ENCODE data around the gene TMEM120B.
"Not testable (repeated sequence)": the region's sequence is repeated elsewhere in the genome, so short reads cannot be mapped to it uniquely, and the experiment has no call there.

TMEM120B gene

DNA sequence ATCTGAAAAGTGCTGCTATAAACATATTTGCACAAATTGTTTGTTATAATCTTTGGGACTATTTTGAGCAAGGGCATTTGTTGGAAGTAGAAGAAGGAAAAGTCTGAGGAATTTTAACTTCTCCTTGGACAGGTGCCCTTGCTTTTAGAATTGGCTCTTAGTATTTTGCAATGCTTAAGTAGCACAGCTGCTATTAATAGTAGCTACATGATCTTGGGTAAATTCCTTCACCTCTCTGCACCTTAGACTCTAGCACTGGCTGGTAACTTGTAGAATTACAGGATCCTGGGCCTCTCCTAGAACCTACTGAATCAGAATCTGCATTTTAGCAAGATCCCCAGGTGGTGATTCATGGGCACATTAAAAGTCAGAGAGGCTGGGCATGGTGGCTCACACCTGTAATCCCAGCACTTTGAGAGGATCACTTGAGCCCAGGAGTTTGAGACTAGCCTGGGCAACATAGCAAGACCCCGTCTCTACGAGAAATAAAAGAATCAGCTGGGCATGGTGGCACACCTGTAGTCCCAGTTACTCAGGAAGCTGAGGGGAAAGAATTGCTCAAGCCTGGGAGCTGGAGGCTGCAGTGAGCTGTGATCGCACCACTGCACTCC lies 10.8 kb upstream of the TMEM120B start:
- no peak for DNase-seq (ENCODE audit: extremely low read depth, low read depth)
- TF ChIP-seq, protein P1, sequence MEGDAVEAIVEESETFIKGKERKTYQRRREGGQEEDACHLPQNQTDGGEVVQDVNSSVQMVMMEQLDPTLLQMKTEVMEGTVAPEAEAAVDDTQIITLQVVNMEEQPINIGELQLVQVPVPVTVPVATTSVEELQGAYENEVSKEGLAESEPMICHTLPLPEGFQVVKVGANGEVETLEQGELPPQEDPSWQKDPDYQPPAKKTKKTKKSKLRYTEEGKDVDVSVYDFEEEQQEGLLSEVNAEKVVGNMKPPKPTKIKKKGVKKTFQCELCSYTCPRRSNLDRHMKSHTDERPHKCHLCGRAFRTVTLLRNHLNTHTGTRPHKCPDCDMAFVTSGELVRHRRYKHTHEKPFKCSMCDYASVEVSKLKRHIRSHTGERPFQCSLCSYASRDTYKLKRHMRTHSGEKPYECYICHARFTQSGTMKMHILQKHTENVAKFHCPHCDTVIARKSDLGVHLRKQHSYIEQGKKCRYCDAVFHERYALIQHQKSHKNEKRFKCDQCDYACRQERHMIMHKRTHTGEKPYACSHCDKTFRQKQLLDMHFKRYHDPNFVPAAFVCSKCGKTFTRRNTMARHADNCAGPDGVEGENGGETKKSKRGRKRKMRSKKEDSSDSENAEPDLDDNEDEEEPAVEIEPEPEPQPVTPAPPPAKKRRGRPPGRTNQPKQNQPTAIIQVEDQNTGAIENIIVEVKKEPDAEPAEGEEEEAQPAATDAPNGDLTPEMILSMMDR (IDR thresholded peaks at IDR 0.05; ENCODE audit: low read depth, low read length), result no peak

DNA sequence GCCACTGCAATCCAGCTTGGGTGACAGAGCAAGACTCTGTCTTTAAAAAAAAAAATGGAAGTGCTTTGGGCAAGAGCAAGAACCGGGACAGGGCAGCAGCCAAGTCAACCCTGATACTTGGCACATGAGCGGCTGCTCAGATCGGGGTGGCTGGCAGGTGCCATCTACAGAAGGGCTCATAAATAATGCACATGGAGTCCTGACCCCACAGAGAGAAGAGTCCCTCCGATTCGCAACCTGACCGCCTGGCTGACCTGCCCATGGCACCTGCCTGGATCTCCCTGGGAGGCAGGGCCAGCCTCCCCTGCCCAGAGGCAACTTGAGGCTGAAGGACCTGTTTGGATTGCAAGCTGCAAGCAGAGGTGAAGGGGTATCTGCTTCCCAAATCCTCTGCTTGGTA lies 9.6 kb upstream of the TMEM120B start:
- no peak for DNase-seq (ENCODE audit: extremely low read depth, low read depth)
- TF ChIP-seq, protein P1 (IDR thresholded peaks at IDR 0.05; ENCODE audit: low read depth, low read length), result no peak

DNA sequence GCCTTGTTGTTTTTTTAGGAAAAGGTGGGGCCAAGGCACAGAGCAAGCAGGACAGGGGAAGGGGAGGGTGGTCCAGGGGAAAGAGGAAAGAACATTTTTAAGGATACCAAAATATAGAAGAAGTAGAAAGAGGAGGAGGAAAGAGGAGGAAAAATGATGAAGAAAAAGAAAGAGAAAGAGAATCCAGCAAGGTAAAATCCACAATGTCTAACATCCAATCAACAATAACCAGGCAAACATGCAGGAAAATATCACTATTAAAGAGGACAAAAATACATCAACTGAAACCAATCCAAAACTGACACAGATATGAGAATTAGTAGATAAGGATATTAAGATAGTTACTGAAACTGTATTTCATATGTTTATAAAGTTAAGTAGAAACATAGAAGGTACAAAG lies 7.0 kb upstream of the TMEM120B start:
- TF ChIP-seq, protein P1 (IDR thresholded peaks at IDR 0.05; ENCODE audit: low read depth, low read length), result no peak
- no peak for DNase-seq (ENCODE audit: extremely low read depth, low read depth)

DNA sequence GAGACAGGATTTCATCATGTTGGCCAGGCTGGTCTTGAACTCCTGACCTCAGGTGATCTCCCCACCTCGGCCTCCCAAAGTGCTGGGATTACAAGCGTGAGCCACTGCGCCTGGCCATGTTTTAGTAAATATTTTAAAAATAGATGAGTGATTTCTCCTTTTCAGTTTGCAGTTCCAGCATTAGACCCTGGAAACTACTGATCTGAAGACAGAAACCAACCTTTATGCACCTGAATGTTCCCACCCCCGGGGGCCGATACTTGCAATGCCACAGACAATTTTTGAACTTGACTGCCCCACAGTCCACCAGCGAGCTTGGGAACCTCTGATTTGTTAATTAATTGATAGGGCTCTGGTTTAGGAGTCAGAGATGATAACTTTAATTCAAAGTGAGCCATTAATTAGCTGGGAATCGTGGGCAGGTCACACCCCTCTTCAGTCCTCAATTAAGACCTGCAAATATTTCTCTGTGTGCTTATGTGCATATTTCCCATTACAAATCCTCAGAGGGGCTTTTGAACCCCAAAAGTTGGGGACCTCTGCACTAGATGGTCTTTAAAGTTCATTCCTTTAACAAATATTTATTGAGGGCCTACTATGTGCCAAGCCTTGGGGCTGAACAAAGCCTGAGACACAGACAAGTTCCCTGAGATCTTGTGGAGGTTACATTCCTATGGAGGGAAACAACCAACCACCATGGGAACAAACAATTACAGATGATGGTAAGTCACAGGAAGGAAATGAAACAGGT lies 4.1 kb upstream of the TMEM120B start:
- no peak for DNase-seq (ENCODE audit: extremely low read depth, low read depth)
- TF ChIP-seq, protein P1 (IDR thresholded peaks at IDR 0.05; ENCODE audit: low read depth, low read length), result no peak

DNA sequence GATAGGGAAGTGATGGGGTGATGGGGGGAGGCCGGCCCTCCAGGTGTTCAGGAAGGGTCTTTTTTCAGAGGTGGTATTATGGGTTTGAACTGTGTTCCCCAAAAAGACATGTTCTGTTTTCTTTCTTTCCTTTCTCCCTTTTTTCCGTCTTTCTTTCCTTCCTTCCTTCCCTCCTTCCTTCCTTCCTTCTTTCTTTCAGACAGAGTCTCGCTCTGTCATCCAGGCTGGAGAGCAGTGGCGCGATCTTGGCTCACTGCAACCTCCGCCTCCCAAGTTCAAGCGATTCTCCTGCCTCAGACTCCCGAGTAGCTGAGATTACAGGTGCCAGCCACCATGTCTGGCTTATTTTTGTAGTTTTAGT lies 3.5 kb upstream of the TMEM120B start:
- not testable (repeated sequence) for DNase-seq (ENCODE audit: extremely low read depth, low read depth)

DNA sequence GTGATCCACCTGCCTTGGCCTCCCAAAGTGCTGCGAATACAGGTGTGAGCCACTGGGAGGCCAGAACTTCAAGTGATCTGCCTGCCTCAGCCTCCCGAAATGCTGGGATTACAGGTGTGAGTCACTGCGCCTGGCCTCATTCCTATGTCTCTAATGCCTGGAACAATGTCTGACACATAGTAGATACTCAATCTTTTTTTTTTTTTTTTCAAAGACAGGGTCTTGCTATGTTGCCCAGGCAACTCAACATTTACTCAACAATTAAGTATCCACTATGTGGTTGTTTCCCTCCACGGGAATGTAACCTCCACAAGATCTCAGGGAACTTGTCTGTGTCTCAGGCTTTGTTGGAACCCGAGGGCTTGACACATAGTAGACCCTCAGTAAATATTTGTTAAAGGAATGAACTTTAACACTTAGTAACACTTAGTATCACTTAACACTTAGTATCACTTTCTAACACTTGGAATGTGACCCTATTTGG lies 3.0 kb upstream of the TMEM120B start:
- TF ChIP-seq, protein P1 (IDR thresholded peaks at IDR 0.05; ENCODE audit: low read depth, low read length), result no peak
- no peak for DNase-seq (ENCODE audit: extremely low read depth, low read depth)

DNA sequence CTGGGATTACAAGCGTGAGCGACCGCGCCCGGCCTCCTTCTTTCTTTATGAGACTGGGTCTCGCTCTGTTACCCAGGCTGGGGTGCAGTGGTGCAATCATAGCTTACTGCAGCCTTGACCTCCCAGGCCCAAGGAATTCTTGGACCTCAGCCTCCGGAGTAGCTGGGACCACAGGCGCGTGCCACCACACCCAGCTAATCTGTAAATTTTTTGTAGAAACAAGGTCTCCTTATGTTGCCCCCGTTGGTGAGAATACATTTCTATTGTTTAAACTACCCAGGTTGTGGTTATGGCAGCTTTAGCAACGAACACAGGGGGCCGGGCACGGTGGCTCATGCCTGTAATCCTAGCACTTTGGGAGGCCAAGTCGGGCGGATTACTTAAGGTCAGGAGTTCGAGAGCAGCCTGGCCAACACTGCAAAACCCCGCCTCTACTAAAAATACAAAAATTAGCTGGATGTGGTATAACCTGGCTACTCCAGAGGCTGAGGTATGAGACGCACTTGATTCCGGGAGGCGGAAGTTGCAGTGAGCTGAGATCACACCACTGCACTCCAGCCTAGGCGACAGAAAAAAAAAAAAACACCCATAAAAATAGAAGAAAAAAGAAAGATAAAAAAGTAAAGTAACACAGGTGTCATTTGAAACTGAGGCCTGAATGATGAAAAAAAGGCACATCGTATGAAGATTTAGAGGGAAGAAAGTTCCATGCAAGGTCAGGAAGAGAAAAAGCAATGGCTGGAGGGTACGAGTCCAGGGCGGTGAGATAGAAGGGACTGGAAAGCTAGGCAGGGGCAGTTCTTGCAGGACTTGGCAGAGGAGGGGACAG lies 977 bp upstream of the TMEM120B start:
- TF ChIP-seq, protein P1 (IDR thresholded peaks at IDR 0.05; ENCODE audit: low read depth, low read length), result no peak
- no peak for DNase-seq (ENCODE audit: extremely low read depth, low read depth)

All from AG09319 (cell line).